ENCODE results near the gene NDUFB10.

NDUFB10 gene

GRCh38 chr16:1989209-1990100 is 30.1 kb downstream of the NDUFB10 start, which contains the start of gene SYNGR3:
TSS of gene SYNGR3 (plus strand) at chr16:1989970. CDS start at chr16:1990103, 133 bp downstream.
- TF ChIP-seq TAF1 (IDR thresholded peaks at IDR 0.05; ENCODE audit: borderline replicate concordance, insufficient read depth, low read length), result no peak
- no peak for TF ChIP-seq POLR2AphosphoS5 (IDR thresholded peaks at IDR 0.05; ENCODE audit: low read depth, low read length)
- TF ChIP-seq FOXP2 (optimal IDR thresholded peaks at IDR 0.05; ENCODE audit: borderline replicate concordance, extremely low read depth, extremely low read length, insufficient read depth), result no peak
- TF ChIP-seq REST (IDR thresholded peaks at IDR 0.05; ENCODE audit: insufficient read depth in 1 of 2, low read depth in 2 of 2, low read length in 2 of 2), result no peak
- TF ChIP-seq SIN3A (IDR thresholded peaks at IDR 0.05; ENCODE audit: borderline replicate concordance, insufficient read depth, low read length), result no peak

- no peak for TF ChIP-seq POLR2AphosphoS5 (IDR thresholded peaks at IDR 0.05; ENCODE audit: low read depth, low read length)
- TF ChIP-seq FOXP2 (optimal IDR thresholded peaks at IDR 0.05; ENCODE audit: borderline replicate concordance, extremely low read depth, extremely low read length, insufficient read depth), result no peak
- no peak for TF ChIP-seq TAF1 (IDR thresholded peaks at IDR 0.05; ENCODE audit: borderline replicate concordance, insufficient read depth, low read length)
- no peak for TF ChIP-seq SIN3A (IDR thresholded peaks at IDR 0.05; ENCODE audit: borderline replicate concordance, insufficient read depth, low read length)
- no peak for TF ChIP-seq REST (IDR thresholded peaks at IDR 0.05; ENCODE audit: insufficient read depth in 1 of 2, low read depth in 2 of 2, low read length in 2 of 2)
Measured at GRCh38 chr16:1990101-1990350, 30.7 kb downstream of the NDUFB10 start.

GRCh38 chr16:1990351-1991134 is 31.2 kb downstream of the NDUFB10 start:
- TF ChIP-seq REST (IDR thresholded peaks at IDR 0.05; ENCODE audit: insufficient read depth in 1 of 2, low read depth in 2 of 2, low read length in 2 of 2) (no peak), SIN3A (IDR thresholded peaks at IDR 0.05; ENCODE audit: borderline replicate concordance, insufficient read depth, low read length) (no peak), POLR2AphosphoS5 (IDR thresholded peaks at IDR 0.05; ENCODE audit: low read depth, low read length) (no peak), FOXP2 (optimal IDR thresholded peaks at IDR 0.05; ENCODE audit: borderline replicate concordance, extremely low read depth, extremely low read length, insufficient read depth) (no peak), TAF1 (IDR thresholded peaks at IDR 0.05; ENCODE audit: borderline replicate concordance, insufficient read depth, low read length) (no peak)

GRCh38 chr16:1991135-1991551 is 31.8 kb downstream of the NDUFB10 start:
- TF ChIP-seq SIN3A (IDR thresholded peaks at IDR 0.05; ENCODE audit: borderline replicate concordance, insufficient read depth, low read length) (no peak), TAF1 (IDR thresholded peaks at IDR 0.05; ENCODE audit: borderline replicate concordance, insufficient read depth, low read length) (no peak), POLR2AphosphoS5 (IDR thresholded peaks at IDR 0.05; ENCODE audit: low read depth, low read length) (no peak), FOXP2 (optimal IDR thresholded peaks at IDR 0.05; ENCODE audit: borderline replicate concordance, extremely low read depth, extremely low read length, insufficient read depth) (no peak), REST (IDR thresholded peaks at IDR 0.05; ENCODE audit: insufficient read depth in 1 of 2, low read depth in 2 of 2, low read length in 2 of 2) (no peak)

Measured in PFSK-1 (cell line).